ENCODE results near the gene SPDYC.

GRCh38 chr11:65132988-65133700, 36.9 kb upstream of the SPDYC start:
- no peak for TF ChIP-seq CTCF (IDR thresholded peaks at IDR 0.05; ENCODE audit: poor library complexity)
- no peak for TF ChIP-seq EZH2 (IDR thresholded peaks at IDR 0.05; ENCODE audit: borderline replicate concordance)
- TF ChIP-seq EZH2phosphoT487 (IDR thresholded peaks at IDR 0.05; ENCODE audit: low read depth, severe bottlenecking, unreplicated experiment) = no peak

Data from hepatocyte (in vitro differentiated cells).